ENCODE measurements around the gene ABL2.
A peak's percentile ranks its signal among the peaks of the same experiment; 100 is the strongest.

- TF ChIP-seq CTCF (conservative IDR thresholded peaks at IDR 0.05; ENCODE audit: low read depth, low read length), result peak; percentile 33; the same call in 1 of the 2 replicates
- no peak for TF ChIP-seq EZH2 (IDR thresholded peaks at IDR 0.05; ENCODE audit: borderline replicate concordance, low read depth, low read length, poor library complexity, severe bottlenecking)
Measured at GRCh38 chr1:179090522-179090921, 139.0 kb downstream of the ABL2 start.

Measured in A673 (cell line).